Endothelial cell of umbilical vein (primary cell): ENCODE results near the gene ACE. TPM values are rescaled to one million over a fixed set of nuclear protein-coding genes. Genes with fewer than 3 reads are reported as not detected.

Experiments
- BruUV-seq: library from RNA; stranded (reverse); fragments of 400-500 nt; replicated peaks from 2 replicates; lab custom pipeline; 2021; lab: Mats Ljungman, UMichigan
- CTCF ChIA-PET: fragments of 300-600, 350-600 bp; sonication (Branson Sonifier 250); formaldehyde crosslinking; loops from one replicate; lab custom pipeline; 2021; ENCODE audit warnings: antibody characterized with exemption, inconsistent platforms; lab: Charles Lee
- POLR2A ChIA-PET: fragments of 300-600, 350-600 bp; sonication (Branson Sonifier 250); formaldehyde crosslinking; loops from one replicate; lab custom pipeline; 2021; ENCODE audit warnings: antibody characterized with exemption, inconsistent platforms; lab: Charles Lee
- DNase-seq: peaks from one replicate; pipeline ENCODE4 v3.0.0-alpha.2; 2011; ENCODE audit warnings: low read depth, low spot score
- FAIRE-seq: peaks from 2 replicates; lab custom pipeline; 2011; peaks lifted over from hg19 to GRCh38; lab: Jason Lieb, UNC
- H2AFZ ChIP-seq: 2 replicates; pipeline ENCODE4 v1.6.0; 2012; ENCODE audit warnings: low read depth, low read length, control low read depth, inconsistent platforms
- H3K27ac ChIP-seq: 2 replicates; pipeline ENCODE4 v1.5.1; 2011; ENCODE audit warnings: low read depth, mild to moderate bottlenecking, control low read depth, low read length, moderate library complexity; ENCODE audit not compliant: insufficient read depth
- H3K27me3 ChIP-seq, 2 experiments: 2 replicates each; pipeline versions ENCODE4 v1.6.0 to v1.6.1; 2011; ENCODE audit warnings: low read length in 2 of 2, mixed read lengths in 1 of 2; ENCODE audit not compliant: control insufficient read depth in 2 of 2, insufficient read depth in 2 of 2
- H3K36me3 ChIP-seq, 2 experiments: 2 replicates in 1 of 2; 3 replicates in 1 of 2; pipeline ENCODE4 v1.5.1; 2011; ENCODE audit warnings: low read length in 2 of 2, mild to moderate bottlenecking in 1 of 2, moderate library complexity in 1 of 2; ENCODE audit not compliant: control insufficient read depth in 2 of 2, insufficient read depth in 2 of 2; ENCODE audit errors: extremely low read depth in 1 of 2
- H3K4me1 ChIP-seq: 3 replicates; pipeline ENCODE4 v1.5.1; 2011; ENCODE audit warnings: mild to moderate bottlenecking, low read length; ENCODE audit not compliant: control insufficient read depth, insufficient read depth; ENCODE audit errors: extremely low read depth
- H3K4me2 ChIP-seq: 2 replicates; pipeline ENCODE4 v1.6.1; 2011; ENCODE audit warnings: low read length, control low read depth, mixed read lengths; ENCODE audit not compliant: insufficient read depth
- H3K4me3 ChIP-seq, 3 experiments: fragments of 200-600 bp in 1 of 3; sonication (generic), shearing (Covaris generic) in 1 of 3; replicated peaks in 1 of 3; 2 replicates each; pipeline ENCODE4 v1.5.1; 2011 to 2016; ENCODE audit warnings: control low read depth in 3 of 3, low read length in 3 of 3, mild to moderate bottlenecking in 2 of 3, inconsistent platforms in 1 of 3, low read depth in 1 of 3, moderate library complexity in 1 of 3; ENCODE audit not compliant: insufficient read depth in 1 of 3
- H3K79me2 ChIP-seq: 2 replicates; pipeline ENCODE4 v1.6.0; 2012; ENCODE audit warnings: low read length, inconsistent platforms; ENCODE audit not compliant: control insufficient read depth, insufficient read depth
- H3K9ac ChIP-seq: replicated peaks from 2 replicates; pipeline ENCODE3; 2011; ENCODE audit warnings: low read length, control low read depth; ENCODE audit not compliant: insufficient read depth; ENCODE audit errors: extremely low read depth
- H3K9me1 ChIP-seq: replicated peaks from 3 replicates; pipeline ENCODE4 v1.6.0; 2011; ENCODE audit warnings: mild to moderate bottlenecking, low read length; ENCODE audit not compliant: control insufficient read depth, insufficient read depth; ENCODE audit errors: extremely low read depth
- H3K9me3 ChIP-seq: replicated peaks from 2 replicates; pipeline ENCODE4 v1.5.1; 2012; ENCODE audit warnings: low read length, inconsistent platforms; ENCODE audit not compliant: control insufficient read depth, insufficient read depth
- H4K20me1 ChIP-seq: replicated peaks from 2 replicates; pipeline ENCODE3; 2011; ENCODE audit warnings: mild to moderate bottlenecking, low read length; ENCODE audit not compliant: control insufficient read depth, insufficient read depth; ENCODE audit errors: extremely low read depth
- CTCF ChIP-seq, 2 donors: IDR thresholded peaks; 1 replicate in 1 of 2; 2 replicates in 1 of 2; pipeline ENCODE4 v1.5.1; 2011; ENCODE audit warnings: low read length in 2 of 2, mild to moderate bottlenecking in 2 of 2, moderate library complexity in 2 of 2, control low read depth in 1 of 2, inconsistent platforms in 1 of 2, low read depth in 1 of 2; ENCODE audit not compliant: insufficient read depth in 1 of 2; ENCODE audit errors: extremely low read depth in 1 of 2
- EZH2 ChIP-seq: IDR thresholded peaks from 2 replicates; pipeline ENCODE4 v1.6.1; 2012; ENCODE audit warnings: borderline replicate concordance, low read depth, mild to moderate bottlenecking, moderate library complexity, low read length, inconsistent platforms; ENCODE audit not compliant: severe bottlenecking
- FOS ChIP-seq: IDR thresholded peaks from 2 replicates; pipeline ENCODE4 v1.6.1; 2011; ENCODE audit warnings: mild to moderate bottlenecking, low read length, moderate library complexity, borderline replicate concordance; ENCODE audit not compliant: insufficient read depth
- GATA2 ChIP-seq: IDR thresholded peaks from 2 replicates; pipeline ENCODE4 v1.7.0; 2011; ENCODE audit warnings: low read depth, mild to moderate bottlenecking, moderate library complexity, mixed read lengths, low read length; ENCODE audit not compliant: insufficient read length, insufficient read depth
- JUN ChIP-seq: IDR thresholded peaks from 2 replicates; pipeline ENCODE4 v1.6.1; 2011; ENCODE audit warnings: borderline replicate concordance, low read depth; ENCODE audit not compliant: insufficient read length, insufficient read depth
- MAX ChIP-seq: IDR thresholded peaks from 2 replicates; pipeline ENCODE4 v1.6.1; 2011; ENCODE audit not compliant: insufficient read depth, insufficient read length
- MYC ChIP-seq: IDR thresholded peaks from one replicate; pipeline ENCODE4 v1.6.1; 2011; ENCODE audit warnings: mild to moderate bottlenecking, low read depth, low read length
- POLR2A ChIP-seq: IDR thresholded peaks from 2 replicates; pipeline ENCODE4 v1.6.1; 2012; ENCODE audit warnings: low read depth, mild to moderate bottlenecking, control low read depth, low read length
- POLR2AphosphoS5 ChIP-seq: IDR thresholded peaks from 2 replicates; pipeline ENCODE4 v1.6.1; 2012; ENCODE audit warnings: low read depth, mild to moderate bottlenecking, control low read depth, low read length, moderate library complexity; ENCODE audit not compliant: insufficient read depth
- dilution Hi-C: fragments of 300-500 bp; cut with MboI; formaldehyde crosslinking; loops from one replicate; pipeline ENCODE4 v1.15.0; 2019; ENCODE audit warnings: low sequenced_read_pairs; ENCODE audit not compliant: extremely low pct_ligation_motif_present
- intact Hi-C: fragments of 100-400 bp; cut with micrococcal nuclease; formaldehyde crosslinking; loops from one replicate; pipeline ENCODE4 v1.10.0; 2022
- polyA plus RNA-seq, 4 experiments: library from polyadenylated mRNA; depleted of rRNA in 3 of 4; stranded (reverse) in 3 of 4; unstranded in 1 of 4; fragments of >200 nt; gene quantifications; 2 replicates each; pipeline versions ENCODE4 v1.2.1 to v1.2.3, GENCODE V29; 2011 to 2012; ENCODE audit warnings: missing spikeins in 1 of 4
- total RNA-seq: library from RNA; stranded (reverse); gene quantifications from 2 replicates; pipeline ENCODE4 v1.2.3, GENCODE V29; 2021

The ACE gene
- total and polyA plus RNA-seq, 2 donors (not counting 3 experiments of a cell fraction or from before 2014, with no cell fraction given): 63.4 to 207 TPM

- CTCF ChIA-PET: interaction anchor here (1.0 to 4.9 kb wide), 7 partner anchors 8 to 36 kb away, joined by 3 to 25 read pairs (median 3); partner anchors contain the start of gene ACE
- dilution Hi-C loops: no loop called here
- POLR2A ChIA-PET: no interaction called here
Observed at GRCh38 chr17:63454915-63455314, 21.9 kb upstream of the ACE start.

GRCh38 chr17:63455417-63455816, 21.4 kb upstream of the ACE start:
- DNase-seq (peak; percentile 76), FAIRE-seq (peak; percentile 12)
- TF ChIP-seq JUN (no peak), MYC (no peak), POLR2AphosphoS5 (no peak), GATA2 (no peak), EZH2 (no peak), CTCF (IDR thresholded peaks at IDR 0.05; ENCODE audit: extremely low read depth in 1 of 2, insufficient read depth in 1 of 2, low read depth in 1 of 2, low read length in 2 of 2) (no peak), MAX (no peak), FOS (no peak), POLR2A (no peak)
- no peak overlapping the region for H3K4me2 ChIP-seq
- H3K27me3 ChIP-seq: no peaks in the 10 kb centered on the region
- dilution Hi-C loops (no loop called here), intact Hi-C loops (no loop called here)
- H4K20me1 ChIP-seq: no peaks in the 10 kb centered on the region
- H3K4me1 ChIP-seq: peaks cover 19% of the 10 kb centered on the region
- no TSS peak for BruUV-seq
- H3K36me3 ChIP-seq: no peaks in the 10 kb centered on the region
- no peak overlapping the region for H2AFZ ChIP-seq
- CTCF ChIA-PET: interaction anchor here (1.0 to 4.9 kb wide), 5 partner anchors 8 to 37 kb away, joined by 3 to 25 read pairs (median 3); partner anchors contain the start of gene ACE
- H3K79me2 ChIP-seq: no peaks in the 10 kb centered on the region
- H3K27ac ChIP-seq: no peak overlapping the region
- POLR2A ChIA-PET: no interaction called here
- H3K9me1 ChIP-seq: no peaks in the 10 kb centered on the region
- no peak overlapping the region for H3K4me3 ChIP-seq
- no peak overlapping the region for H3K9ac ChIP-seq
- H3K9me3 ChIP-seq: no peaks in the 10 kb centered on the region

More at GRCh38 chr17:63454915-63455314, 21.9 kb upstream of the ACE start:
- Histone ChIP-seq H3K27me3 (no peaks in the 10 kb centered on the region), H3K9me1 (no peaks in the 10 kb centered on the region), H4K20me1 (no peaks in the 10 kb centered on the region), H3K9ac (no peak overlapping the region), H3K27ac (no peak overlapping the region), H3K36me3 (no peaks in the 10 kb centered on the region), H3K4me3 (no peak overlapping the region), H3K9me3 (no peaks in the 10 kb centered on the region), H3K4me2 (no peak overlapping the region), H3K4me1 (peaks cover 23% of the 10 kb centered on the region), H2AFZ (peak overlapping the region; percentile 47), H3K79me2 (no peaks in the 10 kb centered on the region)
- no peak for DNase-seq
- BruUV-seq: no TSS peak
- peak; percentile 18 for FAIRE-seq
- intact Hi-C loops: no loop called here
- no peak for TF ChIP-seq JUN
- TF ChIP-seq EZH2: no peak
- TF ChIP-seq MAX: no peak
- TF ChIP-seq POLR2AphosphoS5: no peak
- no peak for TF ChIP-seq POLR2A
